ENCODE results near the gene CREBZF.
"Not testable (repeated sequence)": the region's sequence is repeated elsewhere in the genome, so short reads cannot be mapped to it uniquely, and the experiment has no call there.

The CREBZF gene

GRCh38 chr11:85626496-85626895 lies 38.4 kb downstream of the CREBZF start:
- DNase-seq (ENCODE audit: low read depth): no peak

DNA sequence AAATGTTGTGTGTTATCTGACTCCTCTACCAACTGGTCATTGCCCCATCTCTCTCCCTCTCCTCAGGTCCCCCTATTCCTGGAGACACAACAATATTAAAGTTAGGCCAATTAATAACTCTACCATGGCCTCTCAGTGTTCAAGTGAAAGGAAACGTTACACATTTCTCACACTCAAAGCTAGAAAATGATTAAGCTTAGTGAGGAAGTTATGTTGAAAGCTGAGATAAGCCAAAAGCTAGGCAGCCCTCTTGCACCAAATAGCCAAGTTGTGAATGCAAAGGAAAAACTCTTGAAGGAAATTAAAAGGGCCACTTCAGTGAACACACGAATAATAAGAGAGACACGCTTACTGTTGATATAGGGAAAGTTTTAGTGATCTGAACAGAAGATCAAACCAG lies 44.7 kb downstream of the CREBZF start:
- no peak for DNase-seq (ENCODE audit: low read depth)

DNA sequence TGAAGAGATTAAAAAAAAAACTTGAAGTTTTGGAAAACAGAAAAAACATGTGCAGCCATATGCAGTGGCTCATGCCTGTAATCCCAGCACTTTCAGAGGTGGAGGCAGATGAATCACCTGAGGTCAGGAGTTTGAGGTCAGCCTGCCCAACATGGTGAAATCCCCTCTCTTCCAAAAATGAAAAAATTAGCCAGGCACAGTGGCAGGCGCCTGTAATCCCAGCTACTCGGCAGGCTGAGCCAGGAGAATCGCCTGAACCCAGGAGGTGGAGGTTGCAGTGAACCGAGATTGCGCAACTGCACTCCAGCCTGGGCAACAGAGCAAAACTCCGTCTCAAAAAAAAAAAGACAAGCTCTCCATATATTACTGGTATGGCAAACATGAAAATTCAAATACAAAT lies 45.4 kb downstream of the CREBZF start:
- DNase-seq (ENCODE audit: low read depth): no peak

DNA sequence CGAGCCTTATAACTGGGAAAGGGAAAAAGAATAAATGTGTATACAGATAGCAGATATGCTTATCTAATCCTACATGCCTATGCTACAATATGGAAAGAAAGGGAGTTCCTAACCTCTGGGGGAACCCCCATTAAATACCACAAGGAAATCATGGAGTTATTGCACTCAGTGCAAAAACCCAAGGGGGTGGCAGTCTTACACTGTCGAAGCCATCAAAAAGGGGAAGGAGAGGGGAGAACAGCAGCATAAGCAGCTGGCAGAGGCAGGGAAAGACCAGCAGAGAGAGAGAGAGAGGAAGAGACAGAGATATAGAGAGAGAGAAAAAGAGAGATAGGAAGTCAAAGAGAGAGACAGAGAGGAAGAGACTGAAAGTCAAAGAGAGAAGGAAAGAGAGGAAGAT lies 53.3 kb downstream of the CREBZF start:
- not testable (repeated sequence) for DNase-seq (ENCODE audit: low read depth)
